Dedifferentiated amniotic fluid mesenchymal stem cell (primary cell): ENCODE data around the gene AGO3.

Experiments
- DNase-seq: peaks from one replicate; pipeline ENCODE4 v3.0.0-alpha.2; 2016; ENCODE audit errors: extremely low spot score

Gene AGO3

GRCh38 chr1:36083635-36084496 is 153.0 kb downstream of the AGO3 start, which contains the start of gene TEKT2:
Gene TEKT2, plus strand, starts transcription at chr1:36084094. Its CDS starts 828 bp downstream, at chr1:36084922.
- DNase-seq: no peak

DNA sequence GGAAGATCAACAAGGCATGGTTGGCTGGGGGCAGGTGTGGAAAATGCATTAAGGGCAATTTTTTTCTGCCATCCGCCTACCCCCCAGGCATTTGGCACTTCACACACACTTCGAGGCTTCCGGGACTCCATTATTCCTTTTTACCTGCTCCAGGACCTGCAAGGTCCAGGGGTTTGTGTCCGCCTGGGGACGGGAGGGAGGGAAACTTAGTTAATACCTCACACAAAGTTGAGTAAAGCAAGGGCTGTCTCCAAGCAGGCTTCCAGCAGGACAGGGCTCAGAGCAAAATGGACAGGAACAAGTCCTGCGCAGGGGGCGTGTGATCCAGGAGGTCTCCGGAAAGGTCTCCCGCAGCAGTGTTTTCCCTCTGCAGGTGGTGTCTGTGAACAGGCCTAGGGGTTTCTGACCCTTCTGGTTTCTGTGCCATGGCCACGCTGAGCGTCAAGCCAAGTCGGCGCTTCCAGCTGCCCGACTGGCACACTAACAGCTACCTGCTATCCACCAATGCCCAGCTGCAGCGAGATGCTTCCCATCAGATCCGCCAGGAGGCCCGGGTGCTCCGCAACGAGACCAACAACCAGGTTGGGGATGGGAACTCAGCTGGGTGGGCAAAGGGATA is 153.7 kb downstream of the AGO3 start:
- no peak for DNase-seq

DNA sequence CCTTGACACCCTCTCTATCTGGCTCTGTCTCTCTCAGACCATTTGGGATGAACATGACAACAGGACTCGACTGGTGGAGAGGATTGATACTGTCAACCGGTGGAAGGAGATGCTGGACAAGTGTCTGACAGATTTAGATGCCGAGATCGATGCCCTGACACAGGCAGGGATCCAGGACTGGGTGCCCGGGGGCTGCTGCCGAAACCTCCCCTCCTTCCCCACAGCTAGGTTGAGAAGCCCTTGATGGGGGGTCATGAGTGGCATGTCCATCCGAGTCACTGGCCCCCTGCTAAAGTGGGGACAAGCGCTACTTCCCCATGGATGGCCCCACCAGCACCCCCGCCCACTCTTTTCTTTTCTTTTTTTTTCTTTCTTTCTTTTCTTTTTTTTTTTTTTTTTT is 154.2 kb downstream of the AGO3 start:
- no peak for DNase-seq

DNA sequence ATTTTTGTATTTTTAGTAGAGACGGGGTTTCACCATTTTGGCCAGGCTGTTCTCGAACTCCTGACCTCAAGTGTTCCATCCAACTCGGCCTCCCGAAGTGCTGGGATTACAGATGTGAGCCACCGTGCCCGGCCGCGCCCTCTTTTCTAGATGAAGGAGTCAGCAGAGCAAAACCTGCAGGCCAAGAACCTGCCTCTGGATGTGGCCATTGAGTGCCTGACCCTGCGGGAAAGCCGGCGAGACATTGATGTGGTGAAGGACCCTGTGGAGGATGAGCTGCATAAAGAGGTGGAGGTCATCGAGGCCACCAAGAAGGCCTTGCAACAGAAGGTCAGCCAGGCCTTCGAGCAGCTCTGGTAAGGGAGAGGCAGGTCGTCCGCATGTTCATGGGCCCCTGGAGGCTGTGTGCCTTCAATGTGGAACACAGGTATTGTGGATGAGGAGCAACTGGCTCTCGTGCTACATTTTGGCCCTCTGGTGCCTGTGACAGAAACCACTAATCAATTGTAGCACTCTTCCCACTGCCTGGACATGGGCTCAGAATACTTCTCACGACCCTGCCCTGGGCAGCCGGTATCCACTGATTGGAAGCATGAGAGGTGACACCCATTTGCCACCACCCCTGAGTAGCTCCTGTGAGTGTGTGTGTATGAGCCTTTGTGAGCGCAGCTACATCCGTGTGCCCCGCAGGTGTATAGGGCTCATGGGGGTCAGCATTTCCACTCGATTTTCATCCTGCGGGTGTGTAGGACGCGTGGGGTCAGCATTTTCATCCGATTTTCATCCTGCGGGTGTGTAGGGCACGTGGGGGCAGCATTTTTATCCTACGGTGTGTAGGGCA is 155.0 kb downstream of the AGO3 start:
- DNase-seq: no peak

DNA sequence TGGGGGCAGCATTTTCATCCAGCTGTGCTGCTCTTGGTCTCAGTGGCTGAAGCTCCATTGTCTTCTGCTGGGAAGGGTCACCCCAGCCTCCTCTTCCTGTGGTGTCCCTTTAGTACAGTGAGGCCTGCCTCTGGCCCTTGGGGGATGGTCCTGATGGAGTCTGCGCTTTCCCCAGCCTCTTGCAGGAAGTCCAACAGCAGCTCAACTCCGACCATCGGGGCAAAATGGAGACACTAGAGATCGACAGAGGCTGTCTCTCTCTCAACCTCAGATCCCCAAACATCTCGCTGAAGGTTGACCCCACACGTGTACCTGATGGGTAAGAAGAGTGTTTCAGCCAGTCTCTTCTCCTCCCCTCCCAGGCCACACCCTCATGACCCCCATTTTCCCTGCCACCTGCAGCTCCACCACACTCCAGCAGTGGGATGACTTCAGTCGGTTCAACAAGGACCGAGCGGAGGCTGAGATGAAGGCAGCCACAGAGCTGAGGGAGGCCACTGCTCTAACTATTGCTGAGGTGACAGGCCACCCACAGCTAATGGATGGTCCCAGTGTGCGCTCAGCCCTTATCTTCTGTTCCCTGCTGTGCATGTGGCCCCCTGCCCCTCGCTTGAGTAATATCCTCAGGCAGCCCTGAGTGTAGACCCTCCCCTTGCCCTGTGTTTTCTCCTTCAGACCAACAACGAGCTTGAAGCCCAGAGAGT is 155.8 kb downstream of the AGO3 start:
- DNase-seq: no peak

- DNase-seq: no peak
Observed at GRCh38 chr1:36087233-36088123, 156.6 kb downstream of the AGO3 start.

DNA sequence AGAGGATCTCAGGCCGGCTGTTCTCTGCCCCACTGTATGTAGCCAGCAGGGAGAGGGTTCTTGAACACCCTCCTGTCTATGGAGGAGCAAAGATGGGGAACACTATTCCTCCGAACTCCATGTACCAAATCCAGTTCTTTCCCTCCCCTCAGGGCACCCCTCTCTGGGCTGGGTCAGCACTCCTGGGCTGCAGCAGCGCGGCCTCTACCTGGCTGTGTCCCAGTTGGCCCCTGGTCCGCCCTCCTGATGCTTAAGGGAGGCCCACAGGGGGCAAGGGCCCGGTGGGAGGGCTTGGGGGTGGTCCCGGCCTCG is 157.3 kb downstream of the AGO3 start:
- no peak for DNase-seq

GRCh38 chr1:36088577-36089392 is 157.9 kb downstream of the AGO3 start, which contains the start of gene ADPRS:
Gene ADPRS, plus strand, starts transcription at chr1:36088892. Its CDS starts 13 bp downstream, at chr1:36088905.
- peak; percentile 87 for DNase-seq

DNA sequence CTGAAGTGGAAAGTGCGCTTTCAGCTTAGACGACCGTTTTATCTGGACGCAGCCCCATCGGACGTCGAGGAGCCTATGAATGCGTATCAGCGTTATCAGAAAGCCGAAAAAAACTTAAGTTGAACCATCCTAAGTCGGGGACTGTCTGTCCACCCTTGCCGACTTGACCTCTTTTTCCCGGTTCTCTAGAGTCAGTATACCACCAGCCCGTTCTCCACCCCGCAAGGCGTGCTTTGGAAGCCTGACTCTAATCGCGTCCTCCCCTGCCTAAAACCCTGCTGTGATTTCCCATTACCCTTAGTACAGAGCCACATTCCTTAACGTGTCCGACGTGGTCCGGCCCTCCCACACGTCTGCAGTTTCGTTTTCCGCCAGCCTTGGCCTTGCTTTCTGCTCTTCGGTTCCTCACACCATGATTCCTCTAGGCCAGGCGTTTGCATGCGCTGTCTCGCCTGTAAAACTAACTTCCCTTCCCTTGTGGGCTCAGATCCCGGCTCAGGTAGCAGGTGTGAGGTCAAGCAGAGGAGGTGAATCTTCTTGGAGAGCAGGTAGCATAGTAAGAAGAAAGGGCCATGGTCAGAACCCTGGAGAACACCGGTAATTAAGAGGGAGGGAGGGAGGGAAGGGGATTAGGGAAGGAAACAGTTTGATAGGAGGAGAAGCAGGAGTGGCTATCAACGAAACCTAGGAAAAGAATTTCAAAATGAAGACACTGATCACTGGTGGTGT is 158.7 kb downstream of the AGO3 start:
- DNase-seq: peak; percentile 29

- no peak for DNase-seq
Observed at GRCh38 chr1:36091141-36091540, 160.2 kb downstream of the AGO3 start.

- DNase-seq: no peak
Observed at GRCh38 chr1:36091698-36092097, 160.8 kb downstream of the AGO3 start.

- no peak for DNase-seq
Observed at GRCh38 chr1:36092166-36092797, 161.4 kb downstream of the AGO3 start.

- no peak for DNase-seq
Observed at GRCh38 chr1:36092798-36093185, 161.9 kb downstream of the AGO3 start.

DNA sequence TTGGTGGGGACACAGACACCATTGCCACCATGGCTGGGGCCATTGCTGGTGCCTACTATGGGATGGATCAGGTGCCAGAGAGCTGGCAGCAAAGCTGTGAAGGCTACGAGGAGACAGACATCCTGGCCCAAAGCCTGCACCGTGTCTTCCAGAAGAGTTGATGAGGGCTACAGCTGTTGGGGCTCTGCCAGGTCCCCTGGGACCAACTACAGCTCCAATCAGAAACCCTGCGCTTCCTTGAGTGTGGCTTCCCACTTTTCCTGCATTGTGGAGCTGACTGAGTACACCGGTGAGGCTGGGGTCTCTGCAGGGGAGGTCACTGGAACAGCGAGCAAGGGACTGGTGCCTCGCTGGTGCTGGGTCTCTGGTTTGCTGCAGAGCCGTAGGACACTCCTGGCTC is 162.3 kb downstream of the AGO3 start:
- no peak for DNase-seq

DNA sequence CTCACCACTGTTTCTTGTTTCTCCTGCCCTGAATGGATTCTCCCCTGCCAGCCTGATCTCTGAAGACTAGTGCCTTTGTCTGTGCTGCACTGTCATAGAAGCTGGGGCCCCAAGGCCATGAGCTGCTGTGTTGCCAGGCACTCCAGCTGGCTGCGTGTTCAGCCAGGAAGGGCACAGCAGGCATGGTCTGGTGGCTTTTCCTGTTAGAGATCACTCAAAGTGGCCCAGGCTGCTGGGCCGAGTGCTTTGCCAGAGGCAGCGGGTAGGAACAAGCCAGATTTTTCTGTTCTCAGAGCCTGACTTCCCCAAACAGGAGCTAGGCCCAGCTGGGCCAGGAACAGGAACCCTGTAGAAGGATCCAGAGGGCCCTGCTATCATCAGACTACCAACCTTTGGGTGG is 163.0 kb downstream of the AGO3 start:
- DNase-seq: no peak

- DNase-seq: no peak
Observed at GRCh38 chr1:36094621-36095061, 163.7 kb downstream of the AGO3 start.

DNA sequence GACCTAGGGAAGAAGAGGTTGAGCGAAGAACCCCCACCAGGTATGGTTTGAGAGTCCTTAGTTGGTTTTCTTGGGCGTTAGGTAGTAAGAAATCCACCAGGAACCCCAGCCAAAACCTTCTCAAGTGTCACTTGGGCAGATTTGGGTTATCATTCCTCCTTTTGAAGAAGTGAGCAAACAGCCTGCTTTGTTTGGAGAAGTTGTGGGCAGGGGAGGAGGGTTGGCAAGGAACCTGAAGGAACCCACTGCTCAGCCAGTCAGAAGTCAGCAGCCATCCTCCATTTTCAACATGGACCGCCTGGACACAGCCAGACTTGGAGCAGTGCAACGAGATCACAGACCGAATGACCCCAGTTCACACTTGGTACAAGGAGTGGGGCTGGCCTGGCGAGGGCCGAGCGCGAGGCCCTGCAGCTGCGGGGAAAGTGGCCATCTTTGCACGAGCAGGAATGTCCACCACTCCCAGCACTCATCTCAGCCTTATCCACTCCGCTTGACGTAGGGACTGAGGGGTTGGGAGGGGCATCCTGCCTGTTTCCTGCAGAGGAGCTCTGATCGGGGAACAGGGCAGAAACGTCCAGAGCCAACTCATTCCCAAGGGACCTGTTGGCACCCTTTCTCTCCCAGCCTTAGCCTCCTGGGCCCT is 165.0 kb downstream of the AGO3 start:
- DNase-seq: no peak
